ENCODE results near the gene OS9.

OS9 gene

DNA sequence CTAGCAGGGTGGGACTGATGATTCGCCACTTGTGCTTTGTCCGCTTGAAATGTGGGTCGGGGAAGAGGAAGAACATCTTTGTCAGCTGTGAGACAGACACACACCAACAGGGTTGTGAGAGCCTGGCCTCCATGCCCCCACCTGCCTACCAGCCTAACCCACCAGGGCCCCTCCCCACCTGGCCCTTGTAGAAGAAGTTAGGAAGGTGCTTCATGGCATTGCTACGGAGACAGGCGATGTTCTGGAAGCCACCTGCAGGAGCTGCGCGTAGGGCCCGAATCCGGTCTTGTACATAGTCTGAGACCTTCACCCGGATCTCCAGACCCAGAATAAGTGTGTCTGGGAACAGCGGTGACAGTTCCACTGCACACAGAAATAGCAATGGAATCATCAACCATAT, 75.7 kb downstream of the OS9 start:
- DNase-seq: no peak

DNA sequence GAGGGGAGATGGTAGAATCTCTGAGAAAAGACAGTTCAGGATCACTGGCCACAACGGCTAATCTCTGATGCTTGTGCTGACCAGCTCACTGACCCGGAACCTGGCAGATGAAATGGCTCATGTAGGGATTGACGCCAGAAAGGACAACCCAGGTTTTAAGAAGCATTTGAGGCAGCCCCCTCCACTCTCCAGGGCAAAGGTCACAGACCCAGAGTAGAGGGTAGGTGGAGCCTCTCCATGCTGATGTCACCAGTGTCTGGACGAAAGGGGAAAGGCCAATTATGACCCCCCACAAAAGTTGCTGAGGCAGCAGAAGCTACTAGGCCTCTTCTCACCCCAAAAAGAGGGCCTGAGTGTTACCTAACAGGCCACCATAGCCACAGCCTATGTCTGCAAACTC, 76.8 kb downstream of the OS9 start:
- DNase-seq: no peak

Measured in T-helper 9 cell (primary cell).